DOHH2 (cell line): ENCODE results near the gene PITPNC1.

ENCODE experiments used
- H3F3A ChIP-seq: fragments of 200-600 bp; sonication (generic), shearing (Covaris generic); 2 replicates; pipeline ENCODE4 v1.6.0; 2016; ENCODE audit warnings: antibody characterized with exemption, mild to moderate bottlenecking; ENCODE audit not compliant: control insufficient read depth, insufficient read depth
- H3K27ac ChIP-seq: fragments of 200-600 bp; sonication (generic); 2 replicates; pipeline ENCODE4 v1.5.1; 2014; ENCODE audit warnings: low read depth, mild to moderate bottlenecking, low read length, moderate library complexity
- H3K27me3 ChIP-seq: fragments of 200-600 bp; sonication (generic); 2 replicates; pipeline ENCODE4 v1.6.1; 2014; ENCODE audit warnings: mild to moderate bottlenecking, low read length, mixed read lengths; ENCODE audit not compliant: control insufficient read depth
- H3K36me3 ChIP-seq: fragments of 200-600 bp; sonication (generic); 2 replicates; pipeline ENCODE4 v1.6.1; 2014; ENCODE audit warnings: mild to moderate bottlenecking, low read length, moderate library complexity, mixed read lengths; ENCODE audit not compliant: control insufficient read depth
- H3K4me1 ChIP-seq: fragments of 200-600 bp; sonication (generic); 2 replicates; pipeline ENCODE4 v1.6.1; 2014; ENCODE audit warnings: mild to moderate bottlenecking, low read length, mixed read lengths; ENCODE audit not compliant: control insufficient read depth
- H3K4me2 ChIP-seq: fragments of 200-600 bp; sonication (generic); 2 replicates; pipeline ENCODE4 v1.6.0; 2014; ENCODE audit warnings: mild to moderate bottlenecking, low read length, moderate library complexity
- H3K4me3 ChIP-seq: fragments of 200-600 bp; sonication (generic); 2 replicates; pipeline ENCODE4 v1.5.1; 2014; ENCODE audit warnings: mild to moderate bottlenecking, low read length, mixed read lengths
- H3K79me2 ChIP-seq: fragments of 200-600 bp; sonication (generic); 2 replicates; pipeline ENCODE4 v1.6.1; 2014; ENCODE audit warnings: mild to moderate bottlenecking, low read length, mixed read lengths; ENCODE audit not compliant: control insufficient read depth
- H3K9me2 ChIP-seq: fragments of 200-600 bp; sonication (generic); replicated peaks from 2 replicates; pipeline ENCODE4 v1.6.1; 2014; ENCODE audit warnings: mild to moderate bottlenecking, low read length, mixed read lengths; ENCODE audit not compliant: control insufficient read depth
- H3K9me3 ChIP-seq: fragments of 200-600 bp; sonication (generic); 2 replicates; pipeline ENCODE4 v1.6.1; 2014; ENCODE audit warnings: antibody characterized with exemption, low read length, mixed read lengths; ENCODE audit not compliant: control insufficient read depth, insufficient read depth
- H4K20me1 ChIP-seq: fragments of 200-600 bp; sonication (generic); 2 replicates; pipeline ENCODE4 v1.6.0; 2014; ENCODE audit warnings: low read depth, mild to moderate bottlenecking, antibody characterized with exemption, low read length, moderate library complexity; ENCODE audit not compliant: control insufficient read depth, insufficient read depth
- CTCF ChIP-seq: fragments of 200-600 bp; sonication (generic); IDR thresholded peaks from one replicate; pipeline ENCODE4 v1.5.1; 2014; ENCODE audit warnings: antibody characterized with exemption, mild to moderate bottlenecking, low read depth, low read length; ENCODE audit not compliant: poor library complexity, severe bottlenecking
- EZH2phosphoT487 ChIP-seq: fragments of 200-600 bp; sonication (generic); IDR thresholded peaks from 2 replicates; pipeline ENCODE4 v1.6.1; 2017; ENCODE audit warnings: borderline replicate concordance, mild to moderate bottlenecking, antibody characterized with exemption, low read length, moderate library complexity, mixed read lengths

The PITPNC1 gene

GRCh38 chr17:67659028-67659427, 281.9 kb downstream of the PITPNC1 start:
- Histone ChIP-seq H3K4me1 (no peaks in the 10 kb centered on the region), H3K27me3 (no peaks in the 10 kb centered on the region), H3K9me3 (peaks cover 21% of the 10 kb centered on the region), H4K20me1 (no peaks in the 10 kb centered on the region), H3K4me3 (no peak overlapping the region), H3K27ac (no peak overlapping the region), H3K36me3 (no peaks in the 10 kb centered on the region), H3K4me2 (no peak overlapping the region), H3K9me2 (no peaks in the 10 kb centered on the region), H3F3A (no peaks in the 10 kb centered on the region), H3K79me2 (no peaks in the 10 kb centered on the region)
- TF ChIP-seq CTCF (no peak), EZH2phosphoT487 (no peak)

GRCh38 chr17:67662712-67663111, 285.6 kb downstream of the PITPNC1 start:
- no peaks in the 10 kb centered on the region for H3K36me3 ChIP-seq
- TF ChIP-seq EZH2phosphoT487 (no peak), CTCF (no peak)
- no peaks in the 10 kb centered on the region for H3K27me3 ChIP-seq
- H3K4me1 ChIP-seq, result no peaks in the 10 kb centered on the region
- H3K27ac ChIP-seq, result no peak overlapping the region
- peaks cover 17% of the 10 kb centered on the region for H3K9me3 ChIP-seq
- no peaks in the 10 kb centered on the region for H4K20me1 ChIP-seq
- H3F3A ChIP-seq, result no peaks in the 10 kb centered on the region
- H3K4me3 ChIP-seq, result no peak overlapping the region
- H3K9me2 ChIP-seq, result no peaks in the 10 kb centered on the region
- H3K4me2 ChIP-seq, result no peak overlapping the region
- no peaks in the 10 kb centered on the region for H3K79me2 ChIP-seq

GRCh38 chr17:67663457-67663856, 286.4 kb downstream of the PITPNC1 start:
- TF ChIP-seq EZH2phosphoT487 (no peak), CTCF (no peak)
- Histone ChIP-seq H3K27ac (no peak overlapping the region), H3F3A (no peaks in the 10 kb centered on the region), H3K27me3 (no peaks in the 10 kb centered on the region), H3K9me2 (no peaks in the 10 kb centered on the region), H3K79me2 (no peaks in the 10 kb centered on the region), H3K4me1 (no peaks in the 10 kb centered on the region), H4K20me1 (no peaks in the 10 kb centered on the region), H3K9me3 (peaks cover 10% of the 10 kb centered on the region), H3K4me2 (no peak overlapping the region), H3K4me3 (no peak overlapping the region), H3K36me3 (no peaks in the 10 kb centered on the region)

GRCh38 chr17:67666028-67666427, 288.9 kb downstream of the PITPNC1 start:
- Histone ChIP-seq H3K4me3 (no peak overlapping the region), H4K20me1 (no peaks in the 10 kb centered on the region), H3K4me2 (no peak overlapping the region), H3K36me3 (no peaks in the 10 kb centered on the region), H3K79me2 (no peaks in the 10 kb centered on the region), H3K27ac (no peak overlapping the region), H3K9me3 (no peaks in the 10 kb centered on the region), H3K4me1 (no peaks in the 10 kb centered on the region), H3K9me2 (no peaks in the 10 kb centered on the region), H3F3A (no peaks in the 10 kb centered on the region), H3K27me3 (no peaks in the 10 kb centered on the region)
- TF ChIP-seq CTCF (no peak), EZH2phosphoT487 (no peak)
